Vagina (tissue), 2 donors: ENCODE data around the gene FOSL1. TPM values are rescaled to one million over a fixed set of nuclear protein-coding genes. Genes with fewer than 3 reads are reported as not detected.

Source experiments
- DNase-seq, 2 donors: peaks; one replicate each; pipeline ENCODE4 v3.0.0-alpha.2; 2017; ENCODE audit errors: extremely low spot score in 2 of 2
- H3K27ac ChIP-seq: fragments of 200-600 bp; sonication (generic); one replicate; pipeline ENCODE4 v1.5.1; 2019
- H3K27me3 ChIP-seq: fragments of 200-600 bp; sonication (generic); one replicate; pipeline ENCODE4 v1.5.1; 2019
- H3K36me3 ChIP-seq, 2 donors: fragments of 200-600 bp; sonication (generic); one replicate each; pipeline ENCODE4 v1.5.1; 2017 to 2019
- H3K4me1 ChIP-seq: fragments of 200-600 bp; sonication (generic); one replicate; pipeline ENCODE4 v1.5.1; 2019
- H3K4me3 ChIP-seq, 2 donors: fragments of 200-600 bp; sonication (generic); 1 replicate in 1 of 2; 2 replicates in 1 of 2; pipeline ENCODE4 v1.5.1; 2016 to 2019
- H3K9me3 ChIP-seq: fragments of 200-600 bp; sonication (generic); one replicate; pipeline ENCODE4 v1.5.1; 2019
- CTCF ChIP-seq, 3 experiments: fragments of 450-650 bp in 2 of 3; fragments of 200-600 bp in 1 of 3; sonication (generic) in 1 of 3; IDR thresholded peaks; one replicate each; pipeline ENCODE4 v1.5.1; 2017 to 2019; ENCODE audit warnings: antibody characterized with exemption in 3 of 3, mild to moderate bottlenecking in 2 of 3, moderate library complexity in 2 of 3
- POLR2A ChIP-seq, 2 donors: fragments of 450-650 bp; IDR thresholded peaks; one replicate each; pipeline ENCODE4 v1.6.1; 2017; ENCODE audit warnings: antibody characterized with exemption in 2 of 2, mild to moderate bottlenecking in 2 of 2, moderate library complexity in 2 of 2
- POLR2AphosphoS5 ChIP-seq, 2 donors: sonication (generic); formaldehyde crosslinking; IDR thresholded peaks; one replicate each; pipeline ENCODE4 v1.9.0; 2017; ENCODE audit warnings: antibody characterized with exemption in 2 of 2, mild to moderate bottlenecking in 2 of 2, low read depth in 1 of 2; ENCODE audit not compliant: insufficient read depth in 1 of 2
- intact Hi-C: fragments of 100-400 bp; cut with DNase I; formaldehyde crosslinking; loops from one replicate; pipeline ENCODE4 v1.15.1; 2023
- total RNA-seq: library from RNA; depleted of rRNA; stranded (reverse); fragments of >200 nt; gene quantifications from one replicate; pipeline ENCODE4 v1.2.3, GENCODE V29; 2016

Gene FOSL1
- total RNA-seq, 1 donor from 2014 or later, result 20.9 TPM

GRCh38 chr11:65915821-65916251 lies 15.6 kb upstream of the FOSL1 start:
- Histone ChIP-seq H3K27ac (peak overlapping the region; percentile 93), H3K36me3 (no peaks in the 10 kb centered on the region), H3K4me3 (peak overlapping the region; percentile 13 to 26), H3K4me1 (peaks cover 78% of the 10 kb centered on the region), H3K27me3 (no peaks in the 10 kb centered on the region), H3K9me3 (no peaks in the 10 kb centered on the region)
- peak in 1 of 2 donors; percentile 98 for DNase-seq
- TF ChIP-seq POLR2AphosphoS5 (IDR thresholded peaks at IDR 0.05; ENCODE audit: insufficient read depth in 1 of 2, low read depth in 1 of 2) (peak; percentile 94 to 95), CTCF (IDR thresholded peaks at IDR 0.05) (no peak), POLR2A (IDR thresholded peaks at IDR 0.05) (peak in 1 of 2 donors; percentile 21)
- intact Hi-C loops, result loop anchor here (5.0 kb wide), 1 partner anchor 34 kb away; no protein-coding TSS in a partner anchor

- peak overlapping the region; percentile 13 to 26 for H3K4me3 ChIP-seq
- H3K27me3 ChIP-seq, result no peaks in the 10 kb centered on the region
- H3K9me3 ChIP-seq, result no peaks in the 10 kb centered on the region
- TF ChIP-seq POLR2AphosphoS5 (IDR thresholded peaks at IDR 0.05; ENCODE audit: insufficient read depth in 1 of 2, low read depth in 1 of 2) (no peak), POLR2A (IDR thresholded peaks at IDR 0.05) (no peak), CTCF (IDR thresholded peaks at IDR 0.05) (no peak)
- peaks cover 73% of the 10 kb centered on the region for H3K4me1 ChIP-seq
- H3K27ac ChIP-seq, result peak overlapping the region; percentile 93
- no peaks in the 10 kb centered on the region for H3K36me3 ChIP-seq
- intact Hi-C loops, result loop anchor here (5.0 kb wide), 1 partner anchor 33 kb away; no protein-coding TSS in a partner anchor
- DNase-seq, result no peak
Observed at GRCh38 chr11:65915101-65915820, 15.1 kb upstream of the FOSL1 start.

GRCh38 chr11:65912845-65913244 lies 12.7 kb upstream of the FOSL1 start:
- peaks cover 61% of the 10 kb centered on the region for H3K4me1 ChIP-seq
- intact Hi-C loops, result no loop called here
- no peak overlapping the region for H3K4me3 ChIP-seq
- H3K27me3 ChIP-seq, result no peaks in the 10 kb centered on the region
- DNase-seq, result no peak
- H3K36me3 ChIP-seq, result no peaks in the 10 kb centered on the region
- peak overlapping the region; percentile 76 for H3K27ac ChIP-seq
- H3K9me3 ChIP-seq, result no peaks in the 10 kb centered on the region
- TF ChIP-seq POLR2AphosphoS5 (IDR thresholded peaks at IDR 0.05; ENCODE audit: insufficient read depth in 1 of 2, low read depth in 1 of 2) (no peak), POLR2A (IDR thresholded peaks at IDR 0.05) (no peak), CTCF (IDR thresholded peaks at IDR 0.05) (no peak)

DNA sequence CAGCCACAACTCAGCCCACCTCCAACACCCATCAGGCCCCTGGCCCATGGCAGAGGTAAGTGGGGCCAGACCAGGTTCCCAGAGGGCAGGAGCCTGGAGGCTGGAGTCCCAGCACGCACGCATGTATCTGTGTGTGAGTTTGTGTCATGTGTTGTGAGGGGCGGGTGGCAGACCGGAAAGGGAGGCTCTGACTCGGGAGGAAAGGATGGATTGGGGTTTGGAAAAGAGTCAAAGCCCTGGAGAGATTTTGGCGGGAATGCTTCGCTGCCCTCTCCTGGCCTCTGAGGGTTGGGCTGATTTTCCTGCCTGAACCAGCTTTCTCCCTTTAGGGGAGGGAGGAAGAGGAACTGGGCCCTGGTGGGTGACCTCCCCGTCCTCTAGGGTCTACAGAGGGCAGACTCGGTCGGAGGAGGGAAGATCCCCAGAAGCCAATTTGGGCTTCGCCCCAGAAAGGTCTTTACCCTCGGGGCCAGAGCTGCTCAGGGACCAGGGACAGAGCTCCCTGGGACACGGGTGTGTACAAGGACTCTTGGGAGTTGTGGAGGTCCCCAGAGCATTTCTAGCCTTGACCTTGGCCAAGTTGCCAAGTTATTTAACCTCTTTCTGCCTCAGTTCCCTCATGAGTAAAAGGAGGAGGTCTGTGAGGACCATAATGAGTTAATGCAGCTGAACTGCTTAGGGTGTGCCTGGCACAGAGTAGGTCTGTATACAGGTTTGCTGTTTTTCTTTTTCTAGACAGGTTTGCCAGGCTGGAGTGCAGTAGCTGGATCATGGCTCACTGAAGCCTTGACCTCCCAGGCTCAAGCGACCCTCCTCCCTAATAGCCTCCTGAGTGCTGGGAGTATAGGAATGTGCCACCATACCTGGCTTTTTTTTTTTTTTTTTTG lies 11.7 kb upstream of the FOSL1 start:
- DNase-seq, result no peak
- H3K4me3 ChIP-seq, result no peak overlapping the region

GRCh38 chr11:65907878-65908277 lies 7.7 kb upstream of the FOSL1 start:
- TF ChIP-seq POLR2A (IDR thresholded peaks at IDR 0.05), result no peak
- no peak for TF ChIP-seq CTCF (IDR thresholded peaks at IDR 0.05)
- no peak for TF ChIP-seq POLR2AphosphoS5 (IDR thresholded peaks at IDR 0.05; ENCODE audit: insufficient read depth in 1 of 2, low read depth in 1 of 2)
- H3K4me1 ChIP-seq, result peaks cover 19% of the 10 kb centered on the region
- no peak overlapping the region for H3K27ac ChIP-seq
- H3K4me3 ChIP-seq, result no peak overlapping the region
- H3K36me3 ChIP-seq, result no peaks in the 10 kb centered on the region
- no peak for DNase-seq
- H3K27me3 ChIP-seq, result no peaks in the 10 kb centered on the region
- intact Hi-C loops, result no loop called here
- H3K9me3 ChIP-seq, result no peaks in the 10 kb centered on the region

More for the DNA sequence above, 11.7 kb upstream of the FOSL1 start:
- H3K9me3 ChIP-seq, result no peaks in the 10 kb centered on the region
- intact Hi-C loops, result no loop called here
- H3K27ac ChIP-seq, result peak overlapping the region; percentile 76
- no peaks in the 10 kb centered on the region for H3K36me3 ChIP-seq
- no peaks in the 10 kb centered on the region for H3K27me3 ChIP-seq
- TF ChIP-seq POLR2A (IDR thresholded peaks at IDR 0.05), result no peak
- TF ChIP-seq POLR2AphosphoS5 (IDR thresholded peaks at IDR 0.05; ENCODE audit: insufficient read depth in 1 of 2, low read depth in 1 of 2), result peak; percentile 52 to 82
- H3K4me1 ChIP-seq, result peaks cover 52% of the 10 kb centered on the region
